Skeletal muscle satellite cell (primary cell): ENCODE measurements around the gene ETV2.

ENCODE experiments used
- H3K27me3 ChIP-seq: 2 replicates; pipeline ENCODE4 v1.7.0; 2013; ENCODE audit warnings: low read length; ENCODE audit not compliant: control insufficient read depth, insufficient read depth
- H3K36me3 ChIP-seq: 2 replicates; pipeline ENCODE4 v1.7.0; 2013; ENCODE audit warnings: mild to moderate bottlenecking, control low read depth, low read length; ENCODE audit not compliant: insufficient read depth
- H3K4me1 ChIP-seq: 2 replicates; pipeline ENCODE4 v1.7.0; 2013; ENCODE audit warnings: low read length; ENCODE audit not compliant: control insufficient read depth, insufficient read depth
- H3K4me2 ChIP-seq: 2 replicates; pipeline ENCODE4 v1.7.0; 2013; ENCODE audit warnings: mild to moderate bottlenecking, low read length
- H3K4me3 ChIP-seq: 2 replicates; pipeline ENCODE4 v1.7.0; 2013; ENCODE audit warnings: low read length
- H3K9ac ChIP-seq: 2 replicates; pipeline ENCODE4 v1.7.0; 2013; ENCODE audit warnings: mild to moderate bottlenecking, low read depth, low read length, moderate library complexity
- H3K9me3 ChIP-seq: replicated peaks from 2 replicates; pipeline ENCODE4 v1.7.0; 2013; ENCODE audit warnings: mild to moderate bottlenecking, control low read depth, low read length

ETV2 gene

GRCh38 chr19:35628565-35629331 is 12.8 kb upstream of the ETV2 start, which contains the start of gene RBM42:
Gene RBM42 (plus strand): TSS chr19:35629036. CDS start chr19:35629154, 118 bp downstream.
- H3K4me2 ChIP-seq: peak within 1 kb of the TSS; percentile 93

GRCh38 chr19:35629332-35629633 is 12.3 kb upstream of the ETV2 start:
- H3K36me3 ChIP-seq: peaks cover 40% of the 10 kb centered on the region
- peaks cover 3% of the 10 kb centered on the region for H3K4me1 ChIP-seq
- H3K27me3 ChIP-seq: no peaks in the 10 kb centered on the region
- peak overlapping the region; percentile 98 for H3K9ac ChIP-seq
- peak overlapping the region; percentile 79 for H3K4me3 ChIP-seq
- peak overlapping the region; percentile 93 for H3K4me2 ChIP-seq
- no peaks in the 10 kb centered on the region for H3K9me3 ChIP-seq

More at GRCh38 chr19:35628565-35629331, 12.8 kb upstream of the ETV2 start, which contains the start of gene RBM42:
- Histone ChIP-seq H3K4me1 (peaks cover 3% of the 10 kb centered on the region), H3K36me3 (peaks cover 35% of the 10 kb centered on the region), H3K27me3 (no peaks in the 10 kb centered on the region), H3K9me3 (no peaks in the 10 kb centered on the region), H3K9ac (peak within 1 kb of the TSS; percentile 98), H3K4me3 (peak within 1 kb of the TSS; percentile 79)

GRCh38 chr19:35633727-35634440 is 7.7 kb upstream of the ETV2 start:
- Histone ChIP-seq H3K4me3 (no peak overlapping the region), H3K4me2 (no peak overlapping the region), H3K27me3 (no peaks in the 10 kb centered on the region), H3K4me1 (peaks cover 3% of the 10 kb centered on the region), H3K36me3 (peaks cover 72% of the 10 kb centered on the region), H3K9ac (no peak overlapping the region), H3K9me3 (no peaks in the 10 kb centered on the region)

GRCh38 chr19:35636651-35637050 is 4.9 kb upstream of the ETV2 start:
- Histone ChIP-seq H3K36me3 (peaks cover 58% of the 10 kb centered on the region), H3K9me3 (no peaks in the 10 kb centered on the region), H3K27me3 (no peaks in the 10 kb centered on the region), H3K4me2 (no peak overlapping the region), H3K4me1 (peaks cover 3% of the 10 kb centered on the region), H3K9ac (no peak overlapping the region), H3K4me3 (no peak overlapping the region)

- Histone ChIP-seq H3K9me3 (no peaks in the 10 kb centered on the region), H3K36me3 (peaks cover 53% of the 10 kb centered on the region), H3K9ac (no peak overlapping the region), H3K4me1 (peaks cover 3% of the 10 kb centered on the region), H3K4me3 (no peak overlapping the region), H3K27me3 (no peaks in the 10 kb centered on the region), H3K4me2 (no peak overlapping the region)
Observed at GRCh38 chr19:35637165-35637564, 4.4 kb upstream of the ETV2 start.

GRCh38 chr19:35639321-35639639 is 2.3 kb upstream of the ETV2 start:
- no peak overlapping the region for H3K9ac ChIP-seq
- peaks cover 32% of the 10 kb centered on the region for H3K36me3 ChIP-seq
- H3K4me1 ChIP-seq: peaks cover 13% of the 10 kb centered on the region
- H3K9me3 ChIP-seq: no peaks in the 10 kb centered on the region
- H3K4me2 ChIP-seq: no peak overlapping the region
- H3K4me3 ChIP-seq: no peak overlapping the region
- H3K27me3 ChIP-seq: no peaks in the 10 kb centered on the region

- peaks cover 31% of the 10 kb centered on the region for H3K36me3 ChIP-seq
- no peak overlapping the region for H3K4me3 ChIP-seq
- H3K9ac ChIP-seq: no peak overlapping the region
- no peak overlapping the region for H3K4me2 ChIP-seq
- H3K4me1 ChIP-seq: peaks cover 15% of the 10 kb centered on the region
- no peaks in the 10 kb centered on the region for H3K27me3 ChIP-seq
- H3K9me3 ChIP-seq: no peaks in the 10 kb centered on the region
Observed at GRCh38 chr19:35639863-35640262, 1.7 kb upstream of the ETV2 start.

GRCh38 chr19:35642312-35642711 is 767 bp downstream of the ETV2 start:
- no peak overlapping the region for H3K4me2 ChIP-seq
- H3K4me3 ChIP-seq: no peak overlapping the region
- no peaks in the 10 kb centered on the region for H3K9me3 ChIP-seq
- H3K27me3 ChIP-seq: no peaks in the 10 kb centered on the region
- no peak overlapping the region for H3K9ac ChIP-seq
- H3K4me1 ChIP-seq: peaks cover 19% of the 10 kb centered on the region
- H3K36me3 ChIP-seq: peaks cover 11% of the 10 kb centered on the region

GRCh38 chr19:35642798-35643254 is 1.3 kb downstream of the ETV2 start:
- H3K4me3 ChIP-seq: peak overlapping the region; percentile 73
- peaks cover 19% of the 10 kb centered on the region for H3K4me1 ChIP-seq
- H3K9me3 ChIP-seq: no peaks in the 10 kb centered on the region
- H3K9ac ChIP-seq: peak overlapping the region; percentile 61
- peaks cover 6% of the 10 kb centered on the region for H3K36me3 ChIP-seq
- H3K4me2 ChIP-seq: peak overlapping the region; percentile 89
- H3K27me3 ChIP-seq: no peaks in the 10 kb centered on the region

GRCh38 chr19:35643255-35644205 is 2.0 kb downstream of the ETV2 start:
- Histone ChIP-seq H3K9ac (peak overlapping the region; percentile 61), H3K36me3 (no peaks in the 10 kb centered on the region), H3K4me1 (peaks cover 19% of the 10 kb centered on the region), H3K27me3 (no peaks in the 10 kb centered on the region), H3K4me3 (peak overlapping the region; percentile 73), H3K9me3 (no peaks in the 10 kb centered on the region), H3K4me2 (peak overlapping the region; percentile 89)
